ENCODE results near the gene PPDPF. TPM values are rescaled to one million over a fixed set of nuclear protein-coding genes. Genes with fewer than 3 reads are reported as not detected.

PPDPF gene
- total RNA-seq, 1 donor from 2014 or later = 162 TPM

Other genes starting within 250 kb of the PPDPF start
- gene ARFGAP1, start 248.0 kb upstream of the PPDPF start, total RNA-seq = 66.7 and 94.6 TPM in 2 replicates
- gene COL20A1, start 227.6 kb upstream of the PPDPF start, total RNA-seq = not detected in 2 replicates
- not detected in 2 replicates for gene CHRNA4, start 159.4 kb upstream of the PPDPF start, total RNA-seq
- gene KCNQ2, start 48.1 kb upstream of the PPDPF start, total RNA-seq = not detected in 2 replicates
- 2.5 and 4.6 TPM in 2 replicates for gene EEF1A2, start 21.7 kb upstream of the PPDPF start, total RNA-seq
- gene PTK6, start 16.6 kb downstream of the PPDPF start, total RNA-seq = not detected in 2 replicates
- not detected in 2 replicates for gene SRMS, start 27.0 kb downstream of the PPDPF start, total RNA-seq
- gene FNDC11, start 33.4 kb downstream of the PPDPF start, total RNA-seq = 0.44 and 0.99 TPM in 2 replicates
- gene HELZ2, start 53.5 kb downstream of the PPDPF start, total RNA-seq = 75.8 and 179 TPM in 2 replicates
- 8.5 and 12.0 TPM in 2 replicates for gene GMEB2, start 106.3 kb downstream of the PPDPF start, total RNA-seq
- gene STMN3, start 132.7 kb downstream of the PPDPF start, total RNA-seq = 7.9 and 17.5 TPM in 2 replicates
- gene RTEL1, start 137.5 kb downstream of the PPDPF start, total RNA-seq = 9.2 and 20.1 TPM in 2 replicates
- 96.8 and 186 TPM in 2 replicates for gene TNFRSF6B, start 175.9 kb downstream of the PPDPF start, total RNA-seq
- gene ARFRP1, start 187.2 kb downstream of the PPDPF start, total RNA-seq = 41.8 and 55.7 TPM in 2 replicates
- 32.3 and 40.9 TPM in 2 replicates for gene ZGPAT, start 187.3 kb downstream of the PPDPF start, total RNA-seq
- gene LIME1, start 215.9 kb downstream of the PPDPF start, total RNA-seq = 10.8 and 13.7 TPM in 2 replicates
- gene SLC2A4RG, start 219.0 kb downstream of the PPDPF start, total RNA-seq = 44.2 and 81.2 TPM in 2 replicates